A549 (cell line): Measurements from ENCODE around the gene ERFL. TPM values are rescaled to one million over a fixed set of nuclear protein-coding genes. Genes with fewer than 3 reads are reported as not detected.

Experiments used
- ATAC-seq, 2 experiments: fragments of 200-7000 bp in 1 of 2; fragments of >200 bp in 1 of 2; cut with Nextera tagmentation in 1 of 2; cut with Tn5 transposase in 1 of 2; 3 replicates each; pipeline versions ENCODE4 v1.8.0 to v1.9.1; 2018 to 2020; ENCODE audit warnings: mild to moderate bottlenecking in 1 of 2, moderate library complexity in 1 of 2
- CTCF ChIA-PET: fragments of 300-600 bp; sonication (Branson Sonifier 250); formaldehyde crosslinking; extraction: SDS; loops from one replicate; lab custom pipeline; 2021; ENCODE audit warnings: antibody characterized with exemption, inconsistent platforms; lab: Yijun Ruan, JAX
- POLR2A ChIA-PET: fragments of 350-600 bp; formaldehyde crosslinking; extraction: SDS; loops from one replicate; lab custom pipeline; 2021; ENCODE audit warnings: antibody characterized with exemption, inconsistent platforms; lab: Yijun Ruan, JAX
- DNase-seq, 2 experiments: peaks; one replicate each; pipeline versions ENCODE4 v3.0.0 to v3.0.0-alpha.2; 2011 to 2016; ENCODE audit warnings: low read depth in 1 of 2, low spot score in 1 of 2
- FAIRE-seq: peaks from 2 replicates; lab custom pipeline; 2011; peaks lifted over from hg19 to GRCh38; lab: Jason Lieb, UNC
- H3K27ac ChIP-seq, 2 experiments: fragments of >200 bp; sonication (Bioruptor Twin); formaldehyde crosslinking; 3 replicates each; pipeline ENCODE4 v1.5.1; 2016 to 2017
- H3K4me1 ChIP-seq: fragments of >200 bp; sonication (Bioruptor Twin); formaldehyde crosslinking; 3 replicates; pipeline ENCODE4 v1.6.1; 2016
- H3K4me2 ChIP-seq: fragments of >200 bp; sonication (Bioruptor Twin); formaldehyde crosslinking; 3 replicates; pipeline ENCODE4 v1.6.1; 2016
- H3K4me3 ChIP-seq: fragments of >200 bp; sonication (Bioruptor Twin); formaldehyde crosslinking; 3 replicates; pipeline ENCODE4 v1.5.1; 2016
- H3K9me3 ChIP-seq: fragments of >200 bp; sonication (Bioruptor Twin); formaldehyde crosslinking; 3 replicates; pipeline ENCODE4 v1.6.1; 2016
- CBX8 ChIP-seq: fragments of 200-600 bp; sonication (generic); IDR thresholded peaks from 2 replicates; pipeline ENCODE4 v1.6.1; 2016
- CHD4 ChIP-seq: fragments of 200-600 bp; sonication (generic); IDR thresholded peaks from 2 replicates; pipeline ENCODE4 v1.6.1; 2016; ENCODE audit warnings: antibody characterized with exemption, mild to moderate bottlenecking, borderline replicate concordance
- E2F6 ChIP-seq: IDR thresholded peaks from 2 replicates; pipeline ENCODE4 v1.6.1; 2012; ENCODE audit warnings: low read depth, borderline replicate concordance
- EHF ChIP-seq: fragments of 250-450 bp; sonication (Bioruptor Pico); IDR thresholded peaks from 2 replicates; pipeline ENCODE4 v1.5.0; 2020; ENCODE audit warnings: mild to moderate bottlenecking
- HDAC2 ChIP-seq: fragments of 200-600 bp; sonication (generic); IDR thresholded peaks from 2 replicates; pipeline ENCODE4 v1.6.1; 2016
- HEYL ChIP-seq: fragments of 250-450 bp; sonication (Bioruptor Pico); IDR thresholded peaks from 2 replicates; pipeline ENCODE4 v1.8.0; 2021; ENCODE audit warnings: mild to moderate bottlenecking, moderate library complexity
- HMGXB4 ChIP-seq: fragments of 250-450 bp; sonication (Bioruptor Pico); IDR thresholded peaks from 2 replicates; pipeline ENCODE4 v1.5.0; 2021; ENCODE audit warnings: mild to moderate bottlenecking, moderate library complexity, borderline replicate concordance
- HOXB13 ChIP-seq: fragments of 250-450 bp; sonication (Bioruptor Pico); IDR thresholded peaks from 2 replicates; pipeline ENCODE4 v1.5.0; 2020; ENCODE audit warnings: low read depth, mild to moderate bottlenecking, moderate library complexity
- JUN ChIP-seq, 2 experiments: fragments of >200 bp; sonication (Bioruptor Twin); formaldehyde crosslinking; IDR thresholded peaks; 2 replicates in 1 of 2; 3 replicates in 1 of 2; pipeline ENCODE4 v1.6.1; 2016 to 2017
- JUNB ChIP-seq: fragments of >200 bp; sonication (Bioruptor Twin); formaldehyde crosslinking; IDR thresholded peaks from 2 replicates; pipeline ENCODE4 v1.6.1; 2016
- KDM1A ChIP-seq: fragments of 200-600 bp; sonication (generic); IDR thresholded peaks from 2 replicates; pipeline ENCODE4 v1.6.1; 2016; ENCODE audit warnings: low read depth, mild to moderate bottlenecking
- MAFK ChIP-seq: fragments of 450-650 bp; IDR thresholded peaks from 2 replicates; pipeline ENCODE4 v1.6.1; 2014; ENCODE audit not compliant: partially characterized antibody
- NPAS2 ChIP-seq: fragments of 250-450 bp; sonication (Bioruptor Pico); IDR thresholded peaks from 2 replicates; pipeline ENCODE4 v1.8.0; 2022; ENCODE audit warnings: mild to moderate bottlenecking, moderate library complexity, borderline replicate concordance
- PBX3 ChIP-seq: IDR thresholded peaks from 2 replicates; pipeline ENCODE4 v1.6.1; 2012
- POLR2A ChIP-seq: IDR thresholded peaks from 2 replicates; pipeline ENCODE4 v1.6.1; 2012; ENCODE audit warnings: mild to moderate bottlenecking, low read length
- POLR2AphosphoS2 ChIP-seq: conservative IDR thresholded peaks from 2 replicates; pipeline ENCODE4 v1.6.1; 2012; ENCODE audit warnings: low read length, improper control_type of control experiment, inconsistent platforms
- RCOR1 ChIP-seq: fragments of 150-350 bp; IDR thresholded peaks from 2 replicates; pipeline ENCODE4 v1.6.1; 2014; ENCODE audit warnings: antibody characterized with exemption, low read length, low read depth
- REST ChIP-seq: fragments of 200-600 bp; sonication (generic); IDR thresholded peaks from 2 replicates; pipeline ENCODE4 v1.6.1; 2016; ENCODE audit warnings: antibody characterized with exemption, mild to moderate bottlenecking, moderate library complexity
- RFX5 ChIP-seq: fragments of 450-650 bp; IDR thresholded peaks from 2 replicates; pipeline ENCODE4 v1.7.1; 2014; ENCODE audit warnings: antibody characterized with exemption, mild to moderate bottlenecking, moderate library complexity
- RNF2 ChIP-seq: fragments of 200-600 bp; sonication (generic); IDR thresholded peaks from 2 replicates; pipeline ENCODE4 v1.6.1; 2016; ENCODE audit warnings: low read depth, mild to moderate bottlenecking, antibody characterized with exemption, moderate library complexity, borderline replicate concordance
- SMC3 ChIP-seq: fragments of >200 bp; sonication (Bioruptor Twin); formaldehyde crosslinking; IDR thresholded peaks from 3 replicates; pipeline ENCODE4 v1.6.1; 2018; ENCODE audit warnings: inconsistent platforms
- TP53 ChIP-seq: fragments of 250-450 bp; sonication (Bioruptor Pico); IDR thresholded peaks from 2 replicates; pipeline ENCODE4 v1.5.0; 2021; ENCODE audit warnings: mild to moderate bottlenecking, moderate library complexity
- USF2 ChIP-seq: fragments of 450-650 bp; IDR thresholded peaks from 2 replicates; pipeline ENCODE4 v1.6.1; 2014; ENCODE audit warnings: antibody characterized with exemption
- ZSCAN20 ChIP-seq: fragments of 250-450 bp; sonication (Bioruptor Pico); IDR thresholded peaks from 2 replicates; pipeline ENCODE4 v1.8.0; 2022; ENCODE audit warnings: mild to moderate bottlenecking, moderate library complexity
- WGBS: methylation state at CpG from one replicate; pipeline ENCODE4 v1.1.6; 2017; ENCODE audit errors: missing lambda C conversion rate; 5-methylcytosine and 5-hydroxymethylcytosine counted together
- polyA plus RNA-seq, 4 experiments: library from polyadenylated mRNA; depleted of rRNA in 3 of 4; stranded (reverse); fragments of >200 nt; fragmentation: RNase III in 1 of 4; extraction: RNeasy Plus Mini Kit Qiagen cat#74134 plus additional on column Dnase treatment in 1 of 4; gene quantifications; 2 replicates in 3 of 4; 3 replicates in 1 of 4; pipeline ENCODE4 v1.2.3, GENCODE V29; 2011 to 2017

ERFL gene
- polyA plus RNA-seq, 2 of the 4 experiments (the other 2 are of a cell fraction): 0.15 to 0.19 TPM

GRCh38 chr19:41924151-41925145 is 3.8 kb downstream of the ERFL start:
- WGBS: 44% methylated on average over 13 of the region's 13 CpGs
- no peak for FAIRE-seq
- POLR2A ChIA-PET: no interaction called here

GRCh38 chr19:41923045-41923788 is 5.0 kb downstream of the ERFL start:
- Histone ChIP-seq H3K4me3 (no peak overlapping the region), H3K4me2 (no peak overlapping the region), H3K4me1 (0 out of 3 replicates have a peak, but pooled peaks cover 5% of the 10 kb centered on the region), H3K27ac (no peak overlapping the region), H3K9me3 (no peaks in the 10 kb centered on the region)
- no peak for DNase-seq
- 20% methylated on average over 4 of the region's 6 CpGs for WGBS
- no peak for ATAC-seq
- ChIA-PET POLR2A (no interaction called here), CTCF (interaction anchor here (0.5 to 2.6 kb wide), 4 partner anchors 11 to 49 kb away, joined by 3 to 9 read pairs (median 5); no protein-coding TSS in a partner anchor)
- peak; percentile 81 for FAIRE-seq
- no peak for TF ChIP-seq JUNB
- TF ChIP-seq RNF2: no peak
- no peak for TF ChIP-seq NPAS2
- TF ChIP-seq KDM1A: peak; percentile 97
- no peak for TF ChIP-seq PBX3
- TF ChIP-seq RFX5: no peak
- no peak for TF ChIP-seq TP53 (CRISPR knock-in tag)
- TF ChIP-seq HMGXB4 (CRISPR knock-in tag): no peak
- TF ChIP-seq HDAC2: peak; percentile 64; the same call in 1 of the 2 replicates
- no peak for TF ChIP-seq HOXB13 (CRISPR knock-in tag)
- no peak for TF ChIP-seq JUN (IDR thresholded peaks at IDR 0.05)
- TF ChIP-seq E2F6: no peak
- TF ChIP-seq RCOR1: peak; percentile 88
- no peak for TF ChIP-seq CBX8
- no peak for TF ChIP-seq ZSCAN20 (CRISPR knock-in tag)
- no peak; the same call in 1 of the 2 replicates for TF ChIP-seq CHD4
- no peak for TF ChIP-seq REST
- TF ChIP-seq POLR2AphosphoS2: no peak
- TF ChIP-seq POLR2A: no peak
- no peak for TF ChIP-seq MAFK
- TF ChIP-seq EHF (CRISPR knock-in tag): no peak

More at GRCh38 chr19:41924151-41925145, 3.8 kb downstream of the ERFL start:
- TF ChIP-seq USF2 (no peak; the same call in 1 of the 2 replicates), HEYL (CRISPR knock-in tag) (no peak), NPAS2 (0 out of 2 replicates have a peak, but pooled peaks have one; percentile 13), SMC3 (no peak), KDM1A (peak; percentile 75), JUN (IDR thresholded peaks at IDR 0.05) (0 out of 5 replicates have a peak, but pooled peaks of 1 of the 2 experiments have one; percentile 18)
- ATAC-seq (no peak), DNase-seq (no peak)
- Histone ChIP-seq H3K9me3 (no peaks in the 10 kb centered on the region), H3K4me1 (peaks cover 13% of the 10 kb centered on the region; the same call in 1 of the 3 replicates), H3K27ac (no peak overlapping the region), H3K4me2 (no peak overlapping the region), H3K4me3 (no peak overlapping the region)
- CTCF ChIA-PET: interaction anchor here (1.0 to 2.6 kb wide), 9 partner anchors 10 to 32 kb away, joined by 3 to 8 read pairs (median 4); no protein-coding TSS in a partner anchor
